HepG2 (cell line): ENCODE results near the gene FEM1B. TPM values are rescaled to one million over a fixed set of nuclear protein-coding genes. Genes with fewer than 3 reads are reported as not detected.
A peak's percentile ranks its signal among the peaks of the same experiment; 100 is the strongest.

Source experiments
- ATRX ChIP-seq: sonication (generic); formaldehyde crosslinking; IDR thresholded peaks from 2 replicates; pipeline ENCODE4 v1.4.0; 2020; ENCODE audit warnings: missing genetic modification reagents, borderline replicate concordance
- BCL6 ChIP-seq: IDR thresholded peaks from 2 replicates; pipeline ENCODE4 v1.6.1; 2016; ENCODE audit warnings: missing genetic modification reagents, missing compliant biosample characterization
- CHCHD3 ChIP-seq: sonication (generic); formaldehyde crosslinking; IDR thresholded peaks from 2 replicates; pipeline ENCODE4 v1.8.0; 2022; ENCODE audit warnings: mild to moderate bottlenecking, missing genetic modification reagents, moderate library complexity
- CREM ChIP-seq, 2 experiments: sonication (generic) in 1 of 2; formaldehyde crosslinking in 1 of 2; IDR thresholded peaks; 2 replicates each; pipeline versions ENCODE4 v1.4.0 to v1.6.1; 2016 to 2020; ENCODE audit warnings: antibody characterized with exemption in 1 of 2, mild to moderate bottlenecking in 1 of 2, missing genetic modification reagents in 1 of 2
- ELF3 ChIP-seq: IDR thresholded peaks from 2 replicates; pipeline ENCODE4 v1.6.1; 2016; ENCODE audit warnings: missing genetic modification reagents, missing compliant biosample characterization
- EP300 ChIP-seq, 3 experiments: sonication (generic) in 1 of 3; formaldehyde crosslinking in 1 of 3; IDR thresholded peaks; 2 replicates each; pipeline versions ENCODE4 v1.5.1 to v1.6.1; 2011 to 2020; ENCODE audit warnings: low read depth in 2 of 3, low read length in 2 of 3, borderline replicate concordance in 1 of 3, improper control_type of control experiment in 1 of 3, mild to moderate bottlenecking in 1 of 3, missing genetic modification reagents in 1 of 3, moderate library complexity in 1 of 3
- ETV5 ChIP-seq: IDR thresholded peaks from 2 replicates; pipeline ENCODE4 v1.6.1; 2018; ENCODE audit warnings: missing biosample characterization, missing genetic modification reagents, inconsistent platforms, borderline replicate concordance
- FOSL2 ChIP-seq: sonication (generic); formaldehyde crosslinking; IDR thresholded peaks from 2 replicates; pipeline ENCODE4 v1.4.0; 2020; ENCODE audit warnings: missing genetic modification reagents
- FOXA1 ChIP-seq, 2 experiments: fragments of 450-650 bp in 1 of 2; sonication (generic) in 1 of 2; formaldehyde crosslinking in 1 of 2; IDR thresholded peaks; 2 replicates each; pipeline versions ENCODE4 v1.4.0 to v1.6.1; 2016 to 2020; ENCODE audit warnings: missing genetic modification reagents in 1 of 2
- FOXK1 ChIP-seq: sonication (generic); formaldehyde crosslinking; IDR thresholded peaks from 2 replicates; pipeline ENCODE4 v1.4.0; 2020; ENCODE audit warnings: low read depth, missing genetic modification reagents, borderline replicate concordance
- GABPA ChIP-seq, 2 experiments: IDR thresholded peaks; 2 replicates each; pipeline ENCODE4 v1.6.1; 2011 to 2016; ENCODE audit warnings: low read depth in 2 of 2, low read length in 1 of 2, missing biosample characterization in 1 of 2, missing genetic modification characterization in 1 of 2
- GATAD1 ChIP-seq: IDR thresholded peaks from 2 replicates; pipeline ENCODE4 v1.6.1; 2016; ENCODE audit warnings: missing genetic modification reagents, missing compliant biosample characterization
- GATAD2A ChIP-seq: IDR thresholded peaks from 2 replicates; pipeline ENCODE4 v1.6.1; 2016
- KLF12 ChIP-seq: sonication (generic); formaldehyde crosslinking; IDR thresholded peaks from 2 replicates; pipeline ENCODE4 v1.4.0; 2020; ENCODE audit warnings: missing genetic modification reagents, borderline replicate concordance
- MED1 ChIP-seq: sonication (generic); formaldehyde crosslinking; IDR thresholded peaks from 2 replicates; pipeline ENCODE4 v1.4.0; 2020; ENCODE audit warnings: missing genetic modification reagents
- MEF2D ChIP-seq: sonication (generic); formaldehyde crosslinking; IDR thresholded peaks from 2 replicates; pipeline ENCODE4 v1.5.1; 2020; ENCODE audit warnings: mild to moderate bottlenecking, missing genetic modification reagents
- NCOA2 ChIP-seq: sonication (generic); formaldehyde crosslinking; IDR thresholded peaks from 2 replicates; pipeline ENCODE4 v1.8.0; 2022; ENCODE audit warnings: inconsistent platforms
- NFIB ChIP-seq: sonication (generic); formaldehyde crosslinking; IDR thresholded peaks from 2 replicates; pipeline ENCODE4 v1.9.0; 2021; ENCODE audit warnings: missing genetic modification reagents, mild to moderate bottlenecking, borderline replicate concordance
- PITX1 ChIP-seq: sonication (generic); formaldehyde crosslinking; IDR thresholded peaks from 2 replicates; pipeline ENCODE4 v1.5.1; 2020; ENCODE audit warnings: mild to moderate bottlenecking, missing genetic modification reagents
- SAFB2 ChIP-seq: sonication (generic); formaldehyde crosslinking; IDR thresholded peaks from 2 replicates; pipeline ENCODE4 v1.5.1; 2020; ENCODE audit warnings: missing genetic modification reagents, low read depth, mild to moderate bottlenecking, borderline replicate concordance
- SAP130 ChIP-seq: IDR thresholded peaks from 2 replicates; pipeline ENCODE4 v1.6.1; 2016; ENCODE audit warnings: low read depth
- SSRP1 ChIP-seq: IDR thresholded peaks from 2 replicates; pipeline ENCODE4 v1.6.1; 2016; ENCODE audit warnings: control low read depth
- TBX2 ChIP-seq: sonication (generic); formaldehyde crosslinking; IDR thresholded peaks from 2 replicates; pipeline ENCODE4 v1.5.0; 2020; ENCODE audit warnings: missing genetic modification reagents, mild to moderate bottlenecking, borderline replicate concordance
- TCF12 ChIP-seq, 2 experiments: fragments of 450-650 bp in 1 of 2; sonication (generic) in 1 of 2; formaldehyde crosslinking in 1 of 2; IDR thresholded peaks; 2 replicates each; pipeline versions ENCODE4 v1.6.1 to v1.8.0; 2017 to 2022; ENCODE audit warnings: antibody characterized with exemption in 1 of 2, mild to moderate bottlenecking in 1 of 2, missing genetic modification reagents in 1 of 2, moderate library complexity in 1 of 2
- ZBTB37 ChIP-seq: sonication (generic); formaldehyde crosslinking; IDR thresholded peaks from 2 replicates; pipeline ENCODE4 v1.4.0; 2020; ENCODE audit warnings: mild to moderate bottlenecking, missing genetic modification reagents
- ZEB1 ChIP-seq: IDR thresholded peaks from 2 replicates; pipeline ENCODE4 v1.6.1; 2012; ENCODE audit warnings: mild to moderate bottlenecking, low read depth, inconsistent platforms; ENCODE audit not compliant: insufficient replicate concordance
- ZNF772 ChIP-seq: sonication (generic); formaldehyde crosslinking; IDR thresholded peaks from 2 replicates; pipeline ENCODE4 v1.5.0; 2020; ENCODE audit warnings: mild to moderate bottlenecking, missing genetic modification reagents
- ZSCAN29 ChIP-seq: sonication (generic); formaldehyde crosslinking; conservative IDR thresholded peaks from 2 replicates; pipeline ENCODE4 v1.4.0; 2020; ENCODE audit warnings: mild to moderate bottlenecking, missing genetic modification reagents
- polyA plus RNA-seq, 8 experiments: library from polyadenylated mRNA; depleted of rRNA in 3 of 8; stranded (reverse) in 7 of 8; unstranded in 1 of 8; fragments of >200 nt; fragmentation: Illumina TruSeq in 4 of 8; extraction: Trizol in 4 of 8; gene quantifications; 2 replicates each; pipeline versions ENCODE4 v1.2.1 to v1.2.3, GENCODE V29; 2011 to 2016; ENCODE audit warnings: low read depth in 4 of 8, missing spikeins in 1 of 8, mixed read lengths in 1 of 8; ENCODE audit not compliant: insufficient read depth in 1 of 8
- total RNA-seq, 5 experiments: library from RNA; depleted of rRNA; stranded (reverse); fragments of >200 nt; fragmentation: Illumina TruSeq; extraction: Trizol; gene quantifications; 2 replicates each; pipeline ENCODE4 v1.2.3, GENCODE V29; 2016; ENCODE audit warnings: low read depth in 1 of 5
- TF ChIP-seq, protein P1 (sequence below): IDR thresholded peaks from 2 replicates; pipeline ENCODE4 v1.6.1; 2016; ENCODE audit warnings: low read depth

The FEM1B gene
- total and polyA plus RNA-seq, 2 of the 13 experiments (the other 11 are each of a cell fraction or from before 2014, with no cell fraction given): 38.1 to 40.0 TPM

- TF ChIP-seq CHCHD3 (CRISPR knock-in tag): no peak
- no peak for TF ChIP-seq FOXA1 (IDR thresholded peaks at IDR 0.05)
- peak; percentile 81 for TF ChIP-seq FOXA1 (CRISPR knock-in tag; IDR thresholded peaks at IDR 0.05)
- TF ChIP-seq SAP130 (CRISPR knock-in tag): peak; percentile 43
- TF ChIP-seq EP300 (IDR thresholded peaks at IDR 0.05; ENCODE audit: low read depth in 2 of 2, low read length in 2 of 2): peak in 1 of 2 experiments; percentile 52; a peak in 2 of 4 replicates
- peak; percentile 39; the same call in 1 of the 2 replicates for TF ChIP-seq EP300 (CRISPR knock-in tag; IDR thresholded peaks at IDR 0.05; ENCODE audit: borderline replicate concordance)
- TF ChIP-seq TCF12 (IDR thresholded peaks at IDR 0.05): no peak
- no peak for TF ChIP-seq TCF12 (CRISPR knock-in tag; IDR thresholded peaks at IDR 0.05)
- TF ChIP-seq FOXK1: peak; percentile 93
- peak; percentile 39; the same call in 1 of the 2 replicates for TF ChIP-seq ETV5 (CRISPR knock-in tag)
- no peak for TF ChIP-seq NFIB (CRISPR knock-in tag)
- TF ChIP-seq SAFB2 (CRISPR knock-in tag): no peak
- peak; percentile 64; the same call in 1 of the 2 replicates for TF ChIP-seq PITX1 (CRISPR knock-in tag)
- TF ChIP-seq NCOA2: 0 out of 2 replicates have a peak, but pooled peaks have one; percentile 18
- no peak for TF ChIP-seq MED1
- TF ChIP-seq GATAD1: peak; percentile 28; the same call in 1 of the 2 replicates
- peak; percentile 52; the same call in 1 of the 2 replicates for TF ChIP-seq BCL6 (CRISPR knock-in tag)
- TF ChIP-seq MEF2D (CRISPR knock-in tag): peak; percentile 72; the same call in 1 of the 2 replicates
- TF ChIP-seq, protein P1, sequence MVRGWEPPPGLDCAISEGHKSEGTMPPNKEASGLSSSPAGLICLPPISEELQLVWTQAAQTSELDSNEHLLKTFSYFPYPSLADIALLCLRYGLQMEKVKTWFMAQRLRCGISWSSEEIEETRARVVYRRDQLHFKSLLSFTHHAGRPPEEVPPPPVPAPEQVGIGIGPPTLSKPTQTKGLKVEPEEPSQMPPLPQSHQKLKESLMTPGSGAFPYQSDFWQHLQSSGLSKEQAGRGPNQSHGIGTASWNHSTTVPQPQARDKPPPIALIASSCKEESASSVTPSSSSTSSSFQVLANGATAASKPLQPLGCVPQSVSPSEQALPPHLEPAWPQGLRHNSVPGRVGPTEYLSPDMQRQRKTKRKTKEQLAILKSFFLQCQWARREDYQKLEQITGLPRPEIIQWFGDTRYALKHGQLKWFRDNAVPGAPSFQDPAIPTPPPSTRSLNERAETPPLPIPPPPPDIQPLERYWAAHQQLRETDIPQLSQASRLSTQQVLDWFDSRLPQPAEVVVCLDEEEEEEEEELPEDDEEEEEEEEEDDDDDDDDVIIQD (CRISPR knock-in tag): 0 out of 2 replicates have a peak, but pooled peaks have one; percentile 38
- 0 out of 2 replicates have a peak, but pooled peaks have one; percentile 17 for TF ChIP-seq TBX2
- TF ChIP-seq ZSCAN29: no peak
- TF ChIP-seq ZEB1: peak; percentile 37
- peak; percentile 58 for TF ChIP-seq FOSL2 (CRISPR knock-in tag)
- TF ChIP-seq ELF3: peak; percentile 87
- peak; percentile 60 for TF ChIP-seq GATAD2A (CRISPR knock-in tag)
- TF ChIP-seq ATRX: no peak
- TF ChIP-seq CREM (IDR thresholded peaks at IDR 0.05): peak; percentile 65; the same call in 1 of the 2 replicates
- no peak for TF ChIP-seq CREM (CRISPR knock-in tag; IDR thresholded peaks at IDR 0.05)
- no peak for TF ChIP-seq ZBTB37
- 0 out of 2 replicates have a peak, but pooled peaks have one; percentile 44 for TF ChIP-seq SSRP1 (CRISPR knock-in tag)
- TF ChIP-seq GABPA (IDR thresholded peaks at IDR 0.05; ENCODE audit: low read depth, low read length): no peak
- TF ChIP-seq GABPA (CRISPR knock-in tag; IDR thresholded peaks at IDR 0.05; ENCODE audit: low read depth): peak; percentile 33
- no peak for TF ChIP-seq ZNF772 (CRISPR knock-in tag)
- no peak for TF ChIP-seq KLF12 (CRISPR knock-in tag)
These were observed 2.3 kb upstream of the FEM1B start (continued) for GRCh38 chr15:68275165-68275746.
